HG03378 (cell line): ENCODE data around the gene PCDHA10.
"Not testable (repeated sequence)": the region's sequence is repeated elsewhere in the genome, so short reads cannot be mapped to it uniquely, and the experiment has no call there.

Source experiments
- ATAC-seq: cut with Tn5 transposase; IDR thresholded peaks from one replicate; pipeline ENCODE4 v1.9.1; 2021; ENCODE audit warnings: mild to moderate bottlenecking, moderate library complexity; ENCODE audit not compliant: unreplicated experiment

PCDHA10 gene, protein sequence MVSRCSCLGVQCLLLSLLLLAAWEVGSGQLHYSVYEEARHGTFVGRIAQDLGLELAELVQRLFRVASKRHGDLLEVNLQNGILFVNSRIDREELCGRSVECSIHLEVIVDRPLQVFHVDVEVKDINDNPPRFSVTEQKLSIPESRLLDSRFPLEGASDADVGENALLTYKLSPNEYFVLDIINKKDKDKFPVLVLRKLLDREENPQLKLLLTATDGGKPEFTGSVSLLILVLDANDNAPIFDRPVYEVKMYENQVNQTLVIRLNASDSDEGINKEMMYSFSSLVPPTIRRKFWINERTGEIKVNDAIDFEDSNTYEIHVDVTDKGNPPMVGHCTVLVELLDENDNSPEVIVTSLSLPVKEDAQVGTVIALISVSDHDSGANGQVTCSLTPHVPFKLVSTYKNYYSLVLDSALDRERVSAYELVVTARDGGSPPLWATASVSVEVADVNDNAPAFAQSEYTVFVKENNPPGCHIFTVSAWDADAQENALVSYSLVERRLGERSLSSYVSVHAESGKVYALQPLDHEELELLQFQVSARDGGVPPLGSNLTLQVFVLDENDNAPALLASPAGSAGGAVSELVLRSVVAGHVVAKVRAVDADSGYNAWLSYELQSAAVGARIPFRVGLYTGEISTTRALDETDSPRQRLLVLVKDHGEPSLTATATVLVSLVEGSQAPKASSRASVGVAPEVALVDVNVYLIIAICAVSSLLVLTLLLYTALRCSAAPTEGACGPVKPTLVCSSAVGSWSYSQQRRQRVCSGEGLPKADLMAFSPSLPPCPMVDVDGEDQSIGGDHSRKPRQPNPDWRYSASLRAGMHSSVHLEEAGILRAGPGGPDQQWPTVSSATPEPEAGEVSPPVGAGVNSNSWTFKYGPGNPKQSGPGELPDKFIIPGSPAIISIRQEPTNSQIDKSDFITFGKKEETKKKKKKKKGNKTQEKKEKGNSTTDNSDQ

DNA sequence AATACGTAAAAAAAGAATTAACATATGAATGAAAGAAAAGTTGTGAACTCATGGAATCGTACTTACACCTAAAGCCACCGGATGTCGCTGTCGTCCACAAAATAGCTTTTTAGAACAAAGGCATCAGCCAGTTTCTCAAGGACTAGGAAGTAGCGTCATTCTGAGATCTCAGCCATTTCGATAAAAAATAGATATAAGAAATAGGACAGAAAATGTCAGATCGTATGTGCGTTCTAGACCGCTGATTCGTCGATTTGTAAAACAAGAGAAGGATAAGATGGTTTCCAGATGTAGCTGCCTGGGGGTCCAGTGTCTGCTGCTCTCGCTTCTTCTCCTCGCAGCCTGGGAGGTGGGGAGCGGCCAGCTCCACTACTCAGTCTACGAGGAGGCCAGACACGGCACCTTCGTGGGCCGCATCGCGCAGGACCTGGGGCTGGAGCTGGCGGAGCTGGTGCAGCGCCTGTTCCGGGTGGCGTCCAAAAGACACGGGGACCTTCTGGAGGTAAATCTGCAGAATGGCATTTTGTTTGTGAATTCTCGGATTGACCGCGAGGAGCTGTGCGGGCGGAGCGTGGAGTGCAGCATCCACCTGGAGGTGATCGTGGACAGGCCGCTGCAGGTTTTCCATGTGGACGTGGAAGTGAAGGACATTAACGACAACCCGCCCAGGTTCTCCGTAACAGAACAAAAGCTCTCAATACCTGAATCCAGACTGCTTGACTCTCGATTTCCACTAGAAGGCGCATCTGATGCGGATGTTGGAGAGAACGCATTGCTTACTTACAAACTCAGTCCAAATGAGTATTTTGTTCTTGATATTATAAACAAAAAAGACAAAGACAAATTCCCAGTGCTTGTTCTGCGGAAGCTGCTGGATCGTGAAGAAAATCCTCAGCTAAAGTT lies at the start of gene PCDHA10:
TSS of gene PCDHA10 (plus strand) at position 126 of the 903 bp plus-strand sequence. CDS start at position 278, 152 bp downstream.
- no peak for ATAC-seq

DNA sequence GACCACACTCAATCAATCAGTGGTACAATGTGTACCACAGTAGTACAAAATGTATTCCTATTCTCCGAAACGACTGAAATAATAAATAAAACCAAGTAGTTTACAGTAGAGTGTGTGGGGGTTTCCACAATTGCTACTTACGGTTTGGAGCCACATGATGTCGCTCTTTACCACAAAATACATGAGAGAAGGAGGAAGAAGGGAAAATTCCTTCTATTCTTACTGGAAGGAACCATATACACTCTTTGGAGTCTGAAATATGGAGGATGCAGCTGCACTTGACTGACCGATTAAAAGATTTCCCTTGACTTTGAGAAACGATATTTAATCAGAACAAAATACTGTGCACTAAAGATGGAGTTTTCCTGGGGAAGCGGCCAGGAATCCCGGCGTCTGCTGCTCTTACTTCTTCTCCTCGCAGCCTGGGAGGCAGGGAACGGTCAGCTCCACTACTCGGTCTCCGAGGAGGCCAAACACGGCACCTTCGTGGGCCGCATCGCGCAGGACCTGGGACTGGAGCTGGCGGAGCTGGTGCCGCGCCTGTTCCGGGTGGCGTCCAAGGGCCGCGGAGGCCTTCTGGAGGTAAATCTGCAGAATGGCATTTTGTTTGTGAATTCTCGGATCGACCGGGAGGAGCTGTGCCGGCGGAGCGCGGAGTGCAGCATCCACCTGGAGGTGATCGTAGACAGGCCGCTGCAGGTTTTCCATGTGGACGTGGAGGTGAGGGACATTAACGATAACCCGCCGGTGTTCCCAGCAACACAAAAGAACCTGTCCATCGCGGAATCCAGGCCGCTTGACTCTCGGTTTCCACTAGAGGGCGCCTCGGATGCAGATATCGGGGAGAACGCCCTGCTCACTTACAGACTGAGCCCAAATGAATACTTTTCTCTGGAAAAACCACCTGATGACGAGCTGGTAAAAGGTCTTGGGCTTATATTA lies 48.6 kb upstream of the PCDHA10 start, which contains the start of gene PCDHA4:
TSS of gene PCDHA4 (plus strand) at position 235 of the 942 bp plus-strand sequence.
- no peak for ATAC-seq

DNA sequence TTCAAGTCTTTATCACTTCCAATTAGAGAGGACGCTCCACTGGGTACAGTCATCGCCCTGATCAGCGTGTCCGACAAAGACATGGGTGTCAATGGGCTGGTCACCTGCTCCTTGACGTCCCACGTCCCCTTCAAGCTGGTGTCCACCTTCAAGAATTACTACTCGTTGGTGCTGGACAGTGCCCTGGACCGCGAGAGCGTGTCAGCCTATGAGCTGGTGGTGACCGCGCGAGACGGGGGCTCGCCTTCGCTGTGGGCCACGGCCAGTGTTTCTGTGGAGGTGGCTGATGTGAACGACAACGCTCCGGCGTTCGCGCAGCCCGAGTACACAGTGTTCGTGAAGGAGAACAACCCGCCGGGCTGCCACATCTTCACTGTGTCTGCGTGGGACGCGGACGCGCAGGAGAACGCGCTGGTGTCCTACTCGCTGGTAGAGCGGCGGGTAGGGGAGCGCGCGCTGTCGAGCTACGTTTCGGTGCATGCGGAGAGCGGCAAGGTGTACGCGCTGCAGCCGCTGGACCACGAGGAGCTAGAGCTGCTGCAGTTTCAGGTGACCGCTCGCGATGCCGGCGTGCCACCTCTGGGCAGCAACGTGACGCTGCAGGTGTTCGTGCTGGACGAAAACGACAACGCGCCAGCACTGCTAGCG lies 47.3 kb upstream of the PCDHA10 start:
- not testable (repeated sequence) for ATAC-seq

DNA sequence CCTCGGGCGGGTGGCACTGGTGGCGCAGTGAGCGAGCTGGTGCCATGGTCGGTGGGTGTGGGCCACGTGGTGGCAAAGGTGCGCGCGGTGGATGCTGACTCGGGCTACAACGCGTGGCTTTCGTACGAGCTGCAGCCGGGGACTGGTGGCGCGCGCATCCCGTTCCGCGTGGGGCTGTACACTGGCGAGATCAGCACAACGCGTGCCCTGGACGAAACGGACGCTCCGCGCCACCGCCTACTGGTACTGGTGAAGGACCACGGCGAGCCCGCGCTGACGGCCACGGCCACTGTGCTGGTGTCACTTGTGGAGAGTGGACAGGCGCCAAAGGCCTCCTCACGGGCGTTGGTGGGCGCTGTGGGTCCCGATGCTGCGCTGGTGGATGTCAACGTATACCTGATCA lies 46.8 kb upstream of the PCDHA10 start:
- no peak for ATAC-seq

DNA sequence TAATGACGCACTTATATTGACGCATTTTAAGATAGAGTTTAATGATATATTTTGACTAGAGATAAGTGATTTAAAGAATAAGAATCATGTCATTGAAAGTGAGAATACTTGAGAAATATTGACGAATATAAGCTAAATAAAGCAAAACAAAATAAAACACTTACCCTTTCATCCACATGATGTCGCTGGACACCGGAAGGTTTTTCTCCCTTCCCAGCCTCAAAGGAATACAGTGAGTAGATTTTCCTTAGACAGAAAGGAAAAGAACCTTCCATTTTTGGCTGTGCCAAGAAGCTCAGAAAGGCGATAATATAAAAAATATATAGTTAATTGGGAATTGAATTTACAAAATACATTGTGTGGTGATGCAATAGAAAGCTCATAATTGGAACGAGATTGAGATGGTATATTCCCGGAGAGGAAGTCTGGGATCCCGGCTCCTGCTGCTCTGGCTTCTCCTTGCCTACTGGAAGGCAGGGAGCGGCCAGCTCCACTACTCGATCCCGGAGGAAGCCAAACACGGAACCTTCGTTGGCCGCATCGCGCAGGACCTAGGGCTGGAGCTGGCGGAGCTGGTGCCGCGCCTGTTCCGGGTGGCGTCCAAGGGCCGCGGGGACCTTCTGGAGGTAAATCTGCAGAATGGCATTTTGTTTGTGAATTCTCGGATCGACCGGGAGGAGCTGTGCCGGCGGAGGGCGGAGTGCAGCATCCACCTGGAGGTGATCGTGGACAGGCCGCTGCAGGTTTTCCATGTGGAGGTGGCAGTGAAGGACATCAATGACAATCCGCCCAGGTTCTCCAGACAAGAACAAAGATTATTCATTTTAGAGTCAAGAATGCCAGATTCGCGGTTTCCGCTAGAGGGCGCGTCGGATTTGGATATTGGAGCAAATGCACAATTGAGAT lies 34.1 kb upstream of the PCDHA10 start, which contains the start of gene PCDHA5:
TSS of gene PCDHA5 (plus strand) at position 239 of the 906 bp plus-strand sequence.
- ATAC-seq: no peak

DNA sequence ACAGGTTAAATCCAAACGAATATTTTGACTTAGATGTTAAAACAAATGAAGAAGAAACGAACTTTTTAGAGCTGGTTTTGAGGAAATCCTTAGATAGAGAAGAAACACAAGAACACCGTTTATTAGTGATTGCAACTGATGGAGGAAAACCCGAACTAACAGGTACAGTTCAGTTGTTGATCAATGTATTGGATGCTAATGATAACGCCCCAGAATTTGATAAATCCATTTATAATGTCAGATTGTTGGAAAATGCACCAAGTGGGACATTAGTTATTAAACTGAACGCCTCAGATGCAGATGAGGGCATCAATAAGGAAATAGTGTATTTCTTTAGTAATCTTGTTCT lies 33.4 kb upstream of the PCDHA10 start:
- ATAC-seq: no peak

DNA sequence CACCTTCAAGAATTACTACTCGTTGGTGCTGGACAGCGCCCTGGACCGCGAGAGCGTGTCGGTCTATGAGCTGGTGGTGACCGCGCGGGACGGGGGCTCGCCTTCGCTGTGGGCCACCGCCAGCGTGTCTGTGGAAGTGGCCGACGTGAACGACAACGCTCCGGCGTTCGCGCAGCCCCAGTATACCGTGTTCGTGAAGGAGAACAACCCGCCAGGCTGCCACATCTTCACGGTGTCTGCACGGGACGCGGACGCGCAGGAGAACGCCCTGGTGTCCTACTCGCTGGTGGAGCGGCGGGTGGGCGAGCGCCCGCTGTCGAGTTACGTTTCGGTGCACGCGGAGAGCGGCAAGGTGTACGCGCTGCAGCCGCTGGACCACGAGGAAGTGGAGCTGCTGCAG lies 32.7 kb upstream of the PCDHA10 start:
- ATAC-seq: not testable (repeated sequence)

DNA sequence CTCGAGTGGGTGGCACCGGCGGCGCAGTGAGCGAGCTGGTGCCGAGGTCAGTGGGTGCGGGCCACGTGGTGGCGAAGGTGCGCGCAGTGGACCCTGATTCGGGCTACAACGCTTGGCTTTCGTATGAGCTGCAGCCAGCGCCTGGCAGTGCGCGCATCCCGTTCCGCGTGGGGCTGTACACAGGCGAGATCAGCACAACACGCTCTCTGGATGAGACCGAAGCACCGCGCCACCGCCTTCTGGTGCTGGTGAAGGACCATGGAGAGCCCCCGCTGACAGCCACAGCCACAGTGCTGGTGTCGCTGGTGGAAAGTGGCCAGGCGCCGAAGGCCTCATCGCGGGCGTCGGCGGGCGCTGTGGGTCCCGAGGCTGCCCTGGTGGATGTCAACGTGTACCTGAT lies 32.2 kb upstream of the PCDHA10 start:
- ATAC-seq: no peak

DNA sequence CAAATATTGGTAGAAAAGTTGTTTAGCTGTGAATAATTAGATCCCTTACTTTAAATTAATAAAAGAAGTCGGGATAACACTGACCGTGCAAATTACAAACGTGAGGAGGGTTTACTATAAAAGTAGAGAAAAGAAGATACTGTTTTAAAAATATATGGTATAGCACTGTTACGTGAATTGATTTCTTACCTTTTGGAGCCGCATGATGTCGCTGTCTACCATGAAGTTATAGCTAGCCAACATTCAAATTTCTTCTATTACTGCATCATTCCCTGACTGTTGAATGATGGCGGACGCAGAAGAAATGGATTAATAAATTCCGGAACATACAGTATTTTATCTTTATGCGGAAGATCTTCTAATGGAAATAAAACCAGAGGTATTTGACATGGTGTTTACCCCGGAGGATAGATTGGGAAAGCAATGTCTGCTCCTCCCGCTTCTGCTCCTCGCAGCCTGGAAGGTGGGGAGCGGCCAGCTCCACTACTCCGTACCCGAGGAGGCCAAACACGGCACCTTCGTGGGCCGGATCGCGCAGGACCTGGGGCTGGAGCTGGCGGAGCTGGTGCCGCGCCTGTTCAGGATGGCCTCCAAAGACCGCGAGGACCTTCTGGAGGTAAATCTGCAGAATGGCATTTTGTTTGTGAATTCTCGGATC lies 27.9 kb upstream of the PCDHA10 start, which contains the start of gene PCDHA6:
TSS of gene PCDHA6 (plus strand) at position 257 of the 658 bp plus-strand sequence. CDS start at position 389, 132 bp downstream.
- ATAC-seq: no peak

DNA sequence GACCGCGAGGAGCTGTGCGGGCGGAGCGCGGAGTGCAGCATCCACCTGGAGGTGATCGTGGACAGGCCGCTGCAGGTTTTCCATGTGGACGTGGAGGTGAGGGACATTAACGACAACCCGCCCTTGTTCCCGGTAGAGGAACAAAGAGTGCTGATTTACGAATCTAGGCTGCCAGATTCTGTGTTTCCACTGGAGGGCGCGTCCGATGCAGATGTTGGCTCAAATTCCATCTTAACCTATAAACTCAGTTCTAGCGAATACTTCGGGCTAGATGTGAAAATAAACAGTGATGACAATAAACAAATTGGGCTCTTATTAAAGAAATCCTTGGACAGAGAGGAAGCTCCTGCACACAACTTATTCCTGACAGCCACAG lies 27.3 kb upstream of the PCDHA10 start:
- no peak for ATAC-seq

DNA sequence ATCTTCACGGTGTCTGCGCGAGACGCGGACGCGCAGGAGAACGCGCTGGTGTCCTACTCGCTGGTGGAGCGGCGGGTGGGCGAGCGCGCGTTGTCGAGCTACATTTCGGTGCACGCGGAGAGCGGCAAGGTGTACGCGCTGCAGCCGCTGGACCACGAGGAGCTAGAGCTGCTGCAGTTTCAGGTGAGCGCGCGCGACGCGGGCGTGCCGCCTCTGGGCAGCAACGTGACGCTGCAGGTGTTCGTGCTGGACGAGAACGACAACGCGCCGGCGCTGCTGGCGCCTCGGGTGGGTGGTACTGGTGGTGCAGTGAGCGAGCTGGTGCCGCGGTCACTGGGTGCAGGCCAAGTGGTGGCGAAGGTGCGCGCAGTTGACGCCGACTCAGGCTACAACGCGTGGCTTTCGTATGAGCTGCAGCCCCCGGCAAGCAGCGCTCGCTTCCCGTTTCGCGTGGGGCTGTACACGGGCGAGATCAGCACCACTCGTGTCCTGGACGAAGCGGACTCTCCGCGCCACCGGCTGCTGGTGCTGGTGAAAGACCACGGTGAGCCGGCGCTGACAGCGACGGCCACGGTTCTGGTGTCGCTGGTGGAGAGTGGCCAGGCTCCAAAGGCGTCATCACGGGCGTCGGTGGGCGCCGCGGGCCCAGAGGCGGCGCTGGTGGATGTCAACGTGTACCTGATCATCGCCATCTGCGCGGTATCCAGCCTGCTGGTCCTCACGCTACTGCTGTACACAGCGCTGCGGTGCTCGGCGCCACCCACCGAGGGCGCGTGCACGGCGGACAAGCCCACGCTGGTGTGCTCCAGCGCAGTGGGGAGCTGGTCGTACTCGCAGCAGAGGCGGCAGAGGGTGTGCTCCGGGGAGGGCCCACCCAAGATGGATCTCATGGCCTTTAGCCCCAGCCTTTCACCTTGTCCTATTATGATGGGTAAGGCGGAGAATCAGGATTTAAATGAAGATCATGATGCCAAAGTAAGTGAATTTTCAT lies 25.9 kb upstream of the PCDHA10 start:
- not testable (repeated sequence) for ATAC-seq

DNA sequence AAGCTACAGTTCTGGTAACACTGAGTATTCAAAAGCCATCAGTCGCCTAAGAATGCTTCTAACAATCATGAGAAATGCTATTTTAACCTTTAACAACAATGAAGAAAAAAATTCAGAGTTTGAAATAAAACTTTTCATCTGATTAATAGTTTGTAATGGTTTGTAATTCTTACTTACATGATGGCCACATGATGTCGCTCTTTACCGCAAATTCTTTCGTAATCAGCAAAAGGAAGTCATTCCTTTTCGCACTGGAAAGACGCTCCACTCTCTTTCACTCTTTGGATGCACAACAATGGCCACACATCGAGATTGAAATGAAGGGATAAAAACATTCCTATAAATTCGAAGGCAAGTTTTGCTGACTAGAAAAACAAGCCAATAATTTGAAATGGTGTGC lies 21.7 kb upstream of the PCDHA10 start, which contains the start of gene PCDHA7:
TSS of gene PCDHA7 (plus strand) at position 277 of the 400 bp plus-strand sequence. CDS start at position 392, 115 bp downstream.
- no peak for ATAC-seq

DNA sequence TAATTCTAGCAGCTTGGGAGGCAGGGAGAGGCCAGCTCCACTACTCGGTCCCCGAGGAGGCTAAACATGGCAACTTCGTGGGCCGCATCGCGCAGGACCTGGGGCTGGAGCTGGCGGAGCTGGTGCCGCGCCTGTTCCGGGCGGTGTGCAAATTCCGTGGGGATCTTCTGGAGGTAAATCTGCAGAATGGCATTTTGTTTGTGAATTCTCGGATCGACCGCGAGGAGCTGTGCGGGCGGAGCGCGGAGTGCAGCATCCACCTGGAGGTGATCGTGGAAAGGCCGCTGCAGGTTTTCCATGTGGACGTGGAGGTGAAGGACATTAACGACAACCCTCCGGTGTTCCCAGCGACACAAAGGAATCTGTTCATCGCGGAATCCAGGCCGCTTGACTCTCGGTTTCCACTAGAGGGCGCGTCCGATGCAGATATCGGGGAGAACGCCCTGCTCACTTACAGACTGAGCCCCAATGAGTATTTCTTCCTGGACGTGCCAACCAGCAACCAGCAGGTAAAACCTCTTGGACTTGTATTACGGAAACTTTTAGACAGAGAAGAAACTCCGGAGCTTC lies 21.2 kb upstream of the PCDHA10 start:
- not testable (repeated sequence) for ATAC-seq

DNA sequence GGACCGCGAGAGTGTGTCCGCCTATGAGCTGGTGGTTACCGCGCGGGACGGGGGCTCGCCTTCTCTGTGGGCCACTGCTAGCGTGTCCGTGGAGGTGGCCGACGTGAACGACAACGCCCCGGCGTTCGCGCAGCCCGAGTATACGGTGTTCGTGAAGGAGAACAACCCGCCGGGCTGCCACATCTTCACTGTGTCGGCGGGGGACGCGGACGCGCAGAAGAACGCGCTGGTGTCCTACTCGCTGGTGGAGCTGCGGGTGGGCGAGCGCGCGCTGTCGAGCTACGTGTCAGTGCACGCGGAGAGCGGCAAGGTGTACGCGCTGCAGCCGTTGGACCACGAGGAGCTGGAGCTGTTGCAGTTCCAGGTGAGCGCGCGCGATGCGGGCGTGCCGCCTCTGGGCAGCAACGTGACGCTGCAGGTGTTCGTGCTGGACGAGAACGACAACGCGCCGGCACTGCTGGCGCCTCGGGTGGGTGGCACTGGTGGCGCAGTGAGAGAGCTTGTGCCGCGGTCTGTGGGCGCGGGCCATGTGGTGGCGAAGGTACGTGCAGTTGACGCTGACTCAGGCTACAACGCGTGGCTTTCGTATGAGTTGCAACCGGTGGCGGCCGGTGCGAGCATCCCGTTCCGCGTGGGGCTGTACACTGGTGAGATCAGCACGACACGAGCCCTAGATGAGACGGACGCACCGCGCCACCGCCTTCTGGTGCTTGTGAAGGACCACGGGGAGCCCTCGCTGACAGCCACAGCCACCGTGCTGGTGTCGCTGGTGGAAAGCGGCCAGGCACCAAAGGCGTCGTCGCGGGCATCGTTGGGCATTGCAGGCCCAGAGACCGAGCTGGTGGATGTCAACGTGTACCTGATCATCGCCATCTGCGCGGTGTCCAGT lies 19.8 kb upstream of the PCDHA10 start:
- ATAC-seq: no peak
